ENCODE measurements around the gene CELSR2. TPM values are rescaled to one million over a fixed set of nuclear protein-coding genes. Genes with fewer than 3 reads are reported as not detected.
A peak's percentile ranks its signal among the peaks of the same experiment; 100 is the strongest.

Gene CELSR2
- total and polyA plus RNA-seq, 12 donors, result 0.93 to 10.6 (median 6.2) TPM

DNA sequence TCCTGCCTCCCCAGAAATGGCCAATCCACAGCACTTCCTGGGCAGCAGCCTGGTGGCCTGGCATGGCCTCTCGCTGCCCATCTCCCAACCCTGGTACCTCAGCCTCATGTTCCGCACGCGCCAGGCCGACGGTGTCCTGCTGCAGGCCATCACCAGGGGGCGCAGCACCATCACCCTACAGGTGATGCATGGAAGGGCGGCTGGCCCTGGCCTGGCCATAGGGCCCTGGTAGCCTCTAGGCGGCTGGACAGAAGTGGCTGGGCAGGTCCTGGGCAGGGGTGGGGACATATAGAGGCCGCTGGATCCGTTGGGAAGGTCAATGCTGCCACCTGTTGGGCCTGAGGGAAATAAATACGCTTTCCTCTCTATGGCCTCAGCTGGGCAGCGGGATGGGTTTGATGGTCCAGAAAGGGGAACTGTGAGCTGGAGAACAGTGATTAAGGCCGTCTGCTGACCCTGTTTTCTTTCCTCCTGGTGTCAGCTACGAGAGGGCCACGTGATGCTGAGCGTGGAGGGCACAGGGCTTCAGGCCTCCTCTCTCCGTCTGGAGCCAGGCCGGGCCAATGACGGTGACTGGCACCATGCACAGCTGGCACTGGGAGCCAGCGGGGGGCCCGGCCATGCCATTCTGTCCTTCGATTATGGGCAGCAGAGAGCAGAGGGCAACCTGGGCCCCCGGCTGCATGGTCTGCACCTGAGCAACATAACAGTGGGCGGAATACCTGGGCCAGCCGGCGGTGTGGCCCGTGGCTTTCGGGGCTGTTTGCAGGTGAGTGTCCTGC is 14.4 kb downstream of the CELSR2 start:
- Histone ChIP-seq H3K36me3 (peaks cover 0 to 2% (median 0%) of the 10 kb centered on the region in 9 donors), H3K27ac (no peak overlapping the region), H3K4me3 (no peak overlapping the region), H3K27me3 (no peaks in the 10 kb centered on the region), H3K9me3 (no peaks in the 10 kb centered on the region), H3K4me1 (peaks cover 0 to 11% (median 0%) of the 10 kb centered on the region in 9 donors)
- intact Hi-C loops (cut with DNase I), result loop anchor here in 7 of 10 donors (1.0 to 10.0 kb wide), 6 partner anchors 134 to 271 kb away; partner anchors contain the start of genes SORT1 (in 2 of the 7) and GPR61 (in 1 of the 7)
- DNase-seq (peak; percentile 73 to 85), ATAC-seq (peak; percentile 80 to 90 (median 82))
- WGBS, 2 donors, result 54 to 55% methylated on average over 29 of the region's 29 CpGs
- TF ChIP-seq, protein P1, sequence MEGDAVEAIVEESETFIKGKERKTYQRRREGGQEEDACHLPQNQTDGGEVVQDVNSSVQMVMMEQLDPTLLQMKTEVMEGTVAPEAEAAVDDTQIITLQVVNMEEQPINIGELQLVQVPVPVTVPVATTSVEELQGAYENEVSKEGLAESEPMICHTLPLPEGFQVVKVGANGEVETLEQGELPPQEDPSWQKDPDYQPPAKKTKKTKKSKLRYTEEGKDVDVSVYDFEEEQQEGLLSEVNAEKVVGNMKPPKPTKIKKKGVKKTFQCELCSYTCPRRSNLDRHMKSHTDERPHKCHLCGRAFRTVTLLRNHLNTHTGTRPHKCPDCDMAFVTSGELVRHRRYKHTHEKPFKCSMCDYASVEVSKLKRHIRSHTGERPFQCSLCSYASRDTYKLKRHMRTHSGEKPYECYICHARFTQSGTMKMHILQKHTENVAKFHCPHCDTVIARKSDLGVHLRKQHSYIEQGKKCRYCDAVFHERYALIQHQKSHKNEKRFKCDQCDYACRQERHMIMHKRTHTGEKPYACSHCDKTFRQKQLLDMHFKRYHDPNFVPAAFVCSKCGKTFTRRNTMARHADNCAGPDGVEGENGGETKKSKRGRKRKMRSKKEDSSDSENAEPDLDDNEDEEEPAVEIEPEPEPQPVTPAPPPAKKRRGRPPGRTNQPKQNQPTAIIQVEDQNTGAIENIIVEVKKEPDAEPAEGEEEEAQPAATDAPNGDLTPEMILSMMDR (IDR thresholded peaks at IDR 0.05), result peak; percentile 88 to 96 (median 93)

DNA sequence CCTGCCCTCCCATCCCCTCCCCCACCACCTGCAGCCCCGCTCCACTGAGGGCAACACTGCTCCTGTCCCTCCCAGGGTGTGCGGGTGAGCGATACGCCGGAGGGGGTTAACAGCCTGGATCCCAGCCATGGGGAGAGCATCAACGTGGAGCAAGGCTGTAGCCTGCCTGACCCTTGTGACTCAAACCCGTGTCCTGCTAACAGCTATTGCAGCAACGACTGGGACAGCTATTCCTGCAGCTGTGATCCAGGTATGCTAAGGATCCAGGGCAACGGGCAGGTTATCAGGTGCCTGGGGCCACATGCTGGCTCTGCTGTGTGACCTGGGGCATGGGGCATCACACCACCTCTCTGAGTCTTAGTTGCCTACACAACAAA is 15.0 kb downstream of the CELSR2 start:
- TF ChIP-seq, protein P1 (IDR thresholded peaks at IDR 0.05), result no peak
- ATAC-seq, result peak in 1 of 8 donors; percentile 17
- Histone ChIP-seq H3K4me1 (peaks cover 0 to 11% (median 0%) of the 10 kb centered on the region in 9 donors), H3K27me3 (no peaks in the 10 kb centered on the region), H3K4me3 (no peak overlapping the region), H3K9me3 (no peaks in the 10 kb centered on the region), H3K27ac (no peak overlapping the region), H3K36me3 (no peaks in the 10 kb centered on the region)
- intact Hi-C loops (cut with DNase I), result loop anchor here in 6 of 10 donors (5.0 to 10.0 kb wide), 4 partner anchors 133 to 270 kb away; partner anchors contain the start of genes SORT1 (in 2 of the 6) and GPR61 (in 1 of the 6)
- WGBS, 2 donors, result 78 to 83% methylated on average over 9 of the region's 9 CpGs
- no peak for DNase-seq

DNA sequence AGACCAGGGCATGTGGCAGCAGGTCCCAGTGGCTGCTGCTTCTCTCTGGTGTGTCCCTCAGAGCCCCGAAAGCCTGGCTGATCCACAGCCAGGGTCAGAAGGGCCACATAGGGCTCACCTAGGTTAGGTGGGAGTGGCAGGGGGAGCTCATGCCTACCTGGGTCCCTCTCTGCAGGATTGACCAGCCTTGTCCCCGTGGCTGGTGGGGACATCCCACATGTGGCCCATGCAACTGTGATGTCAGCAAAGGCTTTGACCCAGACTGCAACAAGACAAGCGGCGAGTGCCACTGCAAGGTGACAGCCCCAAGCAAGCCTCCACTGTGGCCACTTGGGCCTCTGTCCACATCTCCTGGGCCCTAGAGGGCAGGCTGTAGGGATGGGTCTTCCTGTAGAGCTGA is 15.7 kb downstream of the CELSR2 start:
- Histone ChIP-seq H3K9me3 (no peaks in the 10 kb centered on the region), H3K36me3 (no peaks in the 10 kb centered on the region), H3K27me3 (no peaks in the 10 kb centered on the region), H3K27ac (no peak overlapping the region), H3K4me3 (no peak overlapping the region), H3K4me1 (peaks cover 0 to 11% (median 0%) of the 10 kb centered on the region in 9 donors)
- intact Hi-C loops (cut with DNase I), result loop anchor here in 1 of 10 donors (10.0 kb wide), 1 partner anchor 270 kb away; the partner anchor contains the start of gene GPR61
- 93 to 94% methylated on average over 4 of the region's 4 CpGs for WGBS, 2 donors
- TF ChIP-seq, protein P1 (IDR thresholded peaks at IDR 0.05), result no peak
- ATAC-seq (no peak), DNase-seq (no peak)

DNA sequence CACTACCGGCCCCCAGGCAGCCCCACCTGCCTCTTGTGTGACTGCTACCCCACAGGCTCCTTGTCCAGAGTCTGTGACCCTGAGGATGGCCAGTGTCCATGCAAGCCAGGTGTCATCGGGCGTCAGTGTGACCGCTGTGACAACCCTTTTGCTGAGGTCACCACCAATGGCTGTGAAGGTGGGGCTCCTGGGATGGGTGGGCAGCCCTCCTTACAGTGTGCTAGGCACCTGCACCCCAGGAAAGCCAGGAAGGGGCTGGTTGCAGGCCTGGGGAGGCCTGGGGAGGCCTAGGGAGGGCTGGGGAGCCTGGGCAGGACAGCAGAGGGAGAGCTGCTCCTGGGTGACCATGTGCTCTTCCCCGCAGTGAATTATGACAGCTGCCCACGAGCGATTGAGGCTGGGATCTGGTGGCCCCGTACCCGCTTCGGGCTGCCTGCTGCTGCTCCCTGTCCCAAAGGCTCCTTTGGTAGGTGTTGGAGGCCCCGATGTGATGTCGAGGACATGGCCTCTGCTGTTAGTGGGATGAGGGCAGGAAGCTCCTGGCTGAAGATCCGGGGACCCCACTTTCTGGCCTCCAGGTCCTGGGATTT is 16.5 kb downstream of the CELSR2 start:
- TF ChIP-seq, protein P1 (IDR thresholded peaks at IDR 0.05), result no peak

More for the DNA sequence above, 16.5 kb downstream of the CELSR2 start:
- H3K27me3 ChIP-seq, result no peaks in the 10 kb centered on the region
- H3K27ac ChIP-seq, result no peak overlapping the region
- DNase-seq (no peak), ATAC-seq (no peak)
- no peaks in the 10 kb centered on the region for H3K36me3 ChIP-seq
- peaks cover 0 to 11% (median 0%) of the 10 kb centered on the region in 9 donors for H3K4me1 ChIP-seq
- H3K4me3 ChIP-seq, result no peak overlapping the region
- intact Hi-C loops (cut with DNase I), result loop anchor here in 1 of 10 donors (10.0 kb wide), 1 partner anchor 269 kb away; the partner anchor contains the start of gene GPR61
- H3K9me3 ChIP-seq, result no peaks in the 10 kb centered on the region
- 92 to 96% methylated on average over 13 of the region's 13 CpGs for WGBS, 2 donors
